ENCODE data around the gene KCNA4. TPM values are rescaled to one million over a fixed set of nuclear protein-coding genes. Genes with fewer than 3 reads are reported as not detected.

Gene KCNA4
- total RNA-seq, 1 donor from 2014 or later: not detected

GRCh38 chr11:30012346-30012745 is 4.5 kb downstream of the KCNA4 start:
- TF ChIP-seq, protein P1, sequence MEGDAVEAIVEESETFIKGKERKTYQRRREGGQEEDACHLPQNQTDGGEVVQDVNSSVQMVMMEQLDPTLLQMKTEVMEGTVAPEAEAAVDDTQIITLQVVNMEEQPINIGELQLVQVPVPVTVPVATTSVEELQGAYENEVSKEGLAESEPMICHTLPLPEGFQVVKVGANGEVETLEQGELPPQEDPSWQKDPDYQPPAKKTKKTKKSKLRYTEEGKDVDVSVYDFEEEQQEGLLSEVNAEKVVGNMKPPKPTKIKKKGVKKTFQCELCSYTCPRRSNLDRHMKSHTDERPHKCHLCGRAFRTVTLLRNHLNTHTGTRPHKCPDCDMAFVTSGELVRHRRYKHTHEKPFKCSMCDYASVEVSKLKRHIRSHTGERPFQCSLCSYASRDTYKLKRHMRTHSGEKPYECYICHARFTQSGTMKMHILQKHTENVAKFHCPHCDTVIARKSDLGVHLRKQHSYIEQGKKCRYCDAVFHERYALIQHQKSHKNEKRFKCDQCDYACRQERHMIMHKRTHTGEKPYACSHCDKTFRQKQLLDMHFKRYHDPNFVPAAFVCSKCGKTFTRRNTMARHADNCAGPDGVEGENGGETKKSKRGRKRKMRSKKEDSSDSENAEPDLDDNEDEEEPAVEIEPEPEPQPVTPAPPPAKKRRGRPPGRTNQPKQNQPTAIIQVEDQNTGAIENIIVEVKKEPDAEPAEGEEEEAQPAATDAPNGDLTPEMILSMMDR (IDR thresholded peaks at IDR 0.05; ENCODE audit: partially characterized antibody, unreplicated experiment): no peak
- Mint-ChIP-seq H3K4me1 (ENCODE audit: low read depth, unreplicated experiment) (no peaks in the 10 kb centered on the region), H3K36me3 (ENCODE audit: unreplicated experiment) (no peaks in the 10 kb centered on the region), H3K27me3 (ENCODE audit: unreplicated experiment) (peaks cover 6% of the 10 kb centered on the region), H3K4me3 (ENCODE audit: unreplicated experiment) (no peak overlapping the region), H3K27ac (ENCODE audit: unreplicated experiment) (no peak overlapping the region), H3K9me3 (ENCODE audit: unreplicated experiment) (peaks cover 2% of the 10 kb centered on the region)
- no peak for DNase-seq

- Mint-ChIP-seq H3K4me1 (ENCODE audit: low read depth, unreplicated experiment) (no peaks in the 10 kb centered on the region), H3K36me3 (ENCODE audit: unreplicated experiment) (no peaks in the 10 kb centered on the region), H3K9me3 (ENCODE audit: unreplicated experiment) (no peaks in the 10 kb centered on the region), H3K27me3 (ENCODE audit: unreplicated experiment) (no peaks in the 10 kb centered on the region), H3K4me3 (ENCODE audit: unreplicated experiment) (no peak overlapping the region), H3K27ac (ENCODE audit: unreplicated experiment) (no peak overlapping the region)
- TF ChIP-seq, protein P1 (IDR thresholded peaks at IDR 0.05; ENCODE audit: partially characterized antibody, unreplicated experiment): no peak
- no peak for DNase-seq
These were observed 7.8 kb downstream of the KCNA4 start for GRCh38 chr11:30009060-30009459.

GRCh38 chr11:30006876-30007275 is 10.0 kb downstream of the KCNA4 start:
- H3K27me3 Mint-ChIP-seq (ENCODE audit: unreplicated experiment): no peaks in the 10 kb centered on the region
- no peak overlapping the region for H3K4me3 Mint-ChIP-seq (ENCODE audit: unreplicated experiment)
- TF ChIP-seq, protein P1 (IDR thresholded peaks at IDR 0.05; ENCODE audit: partially characterized antibody, unreplicated experiment): no peak
- no peak for DNase-seq
- no peaks in the 10 kb centered on the region for H3K9me3 Mint-ChIP-seq (ENCODE audit: unreplicated experiment)
- H3K4me1 Mint-ChIP-seq (ENCODE audit: low read depth, unreplicated experiment): no peaks in the 10 kb centered on the region
- H3K36me3 Mint-ChIP-seq (ENCODE audit: unreplicated experiment): no peaks in the 10 kb centered on the region
- H3K27ac Mint-ChIP-seq (ENCODE audit: unreplicated experiment): no peak overlapping the region

- TF ChIP-seq, protein P1 (IDR thresholded peaks at IDR 0.05; ENCODE audit: partially characterized antibody, unreplicated experiment): no peak
- Mint-ChIP-seq H3K4me1 (ENCODE audit: low read depth, unreplicated experiment) (no peaks in the 10 kb centered on the region), H3K27ac (ENCODE audit: unreplicated experiment) (no peak overlapping the region), H3K9me3 (ENCODE audit: unreplicated experiment) (no peaks in the 10 kb centered on the region), H3K4me3 (ENCODE audit: unreplicated experiment) (no peak overlapping the region), H3K36me3 (ENCODE audit: unreplicated experiment) (no peaks in the 10 kb centered on the region), H3K27me3 (ENCODE audit: unreplicated experiment) (no peaks in the 10 kb centered on the region)
- DNase-seq: no peak
These were observed 14.6 kb downstream of the KCNA4 start for GRCh38 chr11:30002157-30002785.

DNA sequence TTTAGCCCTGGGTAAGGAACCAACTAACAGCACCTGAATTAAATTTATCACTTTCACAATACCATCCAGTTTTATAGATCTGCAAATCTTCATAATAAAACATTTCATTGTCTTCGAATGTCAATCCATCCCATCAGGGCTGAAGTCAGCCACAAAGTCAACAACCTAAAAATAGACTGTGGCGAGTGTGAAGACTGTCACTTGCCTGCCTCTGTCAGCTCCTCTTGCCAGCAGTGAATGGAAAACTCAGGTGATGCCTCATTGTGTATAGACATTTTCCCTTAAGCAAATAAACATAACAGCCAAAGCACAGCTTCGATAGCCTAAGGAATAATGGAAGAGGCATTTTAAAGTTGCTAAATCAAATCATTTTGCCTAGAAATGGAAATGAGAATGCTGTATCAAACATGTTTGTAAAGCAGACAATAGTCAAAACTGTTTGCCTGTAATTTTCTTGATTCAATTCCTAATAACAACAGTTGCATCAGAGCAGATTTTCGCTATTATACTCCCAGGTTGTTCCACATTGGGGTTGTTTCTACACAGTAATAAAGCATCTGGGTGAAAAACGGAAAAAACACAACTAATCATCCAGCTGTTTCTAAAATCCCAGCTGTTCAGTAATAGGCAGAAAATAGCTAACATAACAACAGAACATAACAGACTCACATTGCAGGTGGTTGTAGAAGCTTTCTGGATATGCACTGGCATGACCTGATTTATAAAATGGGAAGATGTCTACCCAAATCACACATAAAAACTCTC is 15.7 kb downstream of the KCNA4 start:
- H3K27me3 Mint-ChIP-seq (ENCODE audit: unreplicated experiment): no peaks in the 10 kb centered on the region

More for the DNA sequence above, 15.7 kb downstream of the KCNA4 start:
- DNase-seq: no peak
- H3K4me3 Mint-ChIP-seq (ENCODE audit: unreplicated experiment): no peak overlapping the region
- H3K9me3 Mint-ChIP-seq (ENCODE audit: unreplicated experiment): no peaks in the 10 kb centered on the region
- TF ChIP-seq, protein P1 (IDR thresholded peaks at IDR 0.05; ENCODE audit: partially characterized antibody, unreplicated experiment): no peak
- H3K36me3 Mint-ChIP-seq (ENCODE audit: unreplicated experiment): no peaks in the 10 kb centered on the region
- H3K4me1 Mint-ChIP-seq (ENCODE audit: low read depth, unreplicated experiment): no peaks in the 10 kb centered on the region
- no peak overlapping the region for H3K27ac Mint-ChIP-seq (ENCODE audit: unreplicated experiment)

Measured in glutamatergic neuron (in vitro differentiated cells).